NCI-H1092 (cell line): Measurements from ENCODE around the gene IFITM10.

Experiments
- DNase-seq: peaks from one replicate; lab custom pipeline; 2025; lab: John Stamatoyannopoulos, UW

The IFITM10 gene

GRCh38 chr11:1762537-1763302 lies 12.3 kb upstream of the IFITM10 start:
- DNase-seq = no peak

GRCh38 chr11:1761857-1762536 lies 11.6 kb upstream of the IFITM10 start:
- DNase-seq = no peak

- DNase-seq = no peak
These were observed 10.9 kb upstream of the IFITM10 start for GRCh38 chr11:1761110-1761856.

- no peak for DNase-seq
These were observed 10.1 kb upstream of the IFITM10 start for GRCh38 chr11:1760351-1761109.

GRCh38 chr11:1759851-1760220 lies 9.4 kb upstream of the IFITM10 start:
- DNase-seq = no peak

GRCh38 chr11:1759151-1759850 lies 8.9 kb upstream of the IFITM10 start:
- no peak for DNase-seq

GRCh38 chr11:1758611-1759150 lies 8.3 kb upstream of the IFITM10 start:
- no peak for DNase-seq

GRCh38 chr11:1757861-1758610 lies 7.6 kb upstream of the IFITM10 start:
- no peak for DNase-seq

- no peak for DNase-seq
These were observed 6.7 kb upstream of the IFITM10 start for GRCh38 chr11:1756791-1757771.

GRCh38 chr11:1755692-1756561 lies 5.5 kb upstream of the IFITM10 start:
- DNase-seq = no peak

- no peak for DNase-seq
These were observed 4.9 kb upstream of the IFITM10 start for GRCh38 chr11:1755344-1755691.

- DNase-seq = no peak
These were observed 4.2 kb upstream of the IFITM10 start for GRCh38 chr11:1754376-1755150.

GRCh38 chr11:1753929-1754305 lies 3.5 kb upstream of the IFITM10 start:
- DNase-seq = no peak

- DNase-seq = no peak
These were observed 3.0 kb upstream of the IFITM10 start for GRCh38 chr11:1753229-1753928.

- no peak for DNase-seq
These were observed 2.5 kb upstream of the IFITM10 start for GRCh38 chr11:1752907-1753228.

GRCh38 chr11:1751999-1752906 lies 1.9 kb upstream of the IFITM10 start:
- no peak for DNase-seq
